ENCODE results near the gene CLCN3. TPM values are rescaled to one million over a fixed set of nuclear protein-coding genes. Genes with fewer than 3 reads are reported as not detected.

Gene CLCN3
- total and polyA plus RNA-seq, 2 of the 13 experiments (the other 11 are each of a cell fraction or from before 2014, with no cell fraction given), result 13.6 to 23.7 TPM

DNA sequence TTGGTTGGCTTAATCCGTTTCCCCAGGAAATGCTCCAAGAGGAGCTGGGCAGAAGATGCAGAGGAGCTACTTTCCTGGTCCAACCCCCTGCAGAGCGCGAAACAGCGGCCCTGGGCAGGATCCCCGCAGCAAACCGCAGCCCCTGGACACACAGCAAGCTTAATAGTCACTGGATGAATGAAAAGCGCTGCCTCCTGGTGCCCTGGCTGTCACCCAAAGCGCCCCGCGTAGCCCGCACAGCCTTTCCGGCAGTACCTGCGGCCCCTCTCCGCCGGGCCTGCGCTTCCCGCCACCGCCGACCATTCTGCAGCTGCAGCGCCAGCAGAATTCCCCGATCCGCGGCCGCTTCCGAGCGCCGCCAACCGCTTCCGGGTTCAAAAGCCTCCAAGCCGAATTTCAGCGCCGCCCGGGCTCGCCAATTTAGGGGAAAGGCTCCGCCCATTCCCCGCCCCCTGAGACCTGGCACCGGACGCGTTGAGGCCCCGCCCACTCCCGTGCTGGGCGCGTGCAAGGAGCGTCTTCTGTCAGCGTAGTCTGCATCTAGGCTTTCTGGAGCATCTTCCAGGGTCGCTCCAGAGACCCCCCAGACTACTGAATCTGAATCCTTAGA, 137.3 kb downstream of the CLCN3 start, which contains the start of gene HPF1 (continued):
- 0 out of 2 replicates have a peak, but pooled peaks have one; percentile 16 for TF ChIP-seq ZNF598 (CRISPR knock-in tag; IDR thresholded peaks at IDR 0.05; ENCODE audit: borderline replicate concordance)
- TF ChIP-seq MAFK (conservative IDR thresholded peaks at IDR 0.05 in 1 of 2, IDR thresholded peaks at IDR 0.05 in 1 of 2; ENCODE audit: low read length in 2 of 2), result peak; percentile 39 to 43; a peak in 2 of 4 replicates
- TF ChIP-seq NR2C2 (CRISPR knock-in tag; IDR thresholded peaks at IDR 0.05; ENCODE audit: borderline replicate concordance), result peak; percentile 98
- 0 out of 2 replicates have a peak, but pooled peaks have one; percentile 39 for TF ChIP-seq ZBTB20 (CRISPR knock-in tag; IDR thresholded peaks at IDR 0.05; ENCODE audit: borderline replicate concordance, low read depth)
- peak; percentile 58 for TF ChIP-seq XRCC5 (optimal IDR thresholded peaks at IDR 0.05; ENCODE audit: low read length)
- TF ChIP-seq, protein P1, sequence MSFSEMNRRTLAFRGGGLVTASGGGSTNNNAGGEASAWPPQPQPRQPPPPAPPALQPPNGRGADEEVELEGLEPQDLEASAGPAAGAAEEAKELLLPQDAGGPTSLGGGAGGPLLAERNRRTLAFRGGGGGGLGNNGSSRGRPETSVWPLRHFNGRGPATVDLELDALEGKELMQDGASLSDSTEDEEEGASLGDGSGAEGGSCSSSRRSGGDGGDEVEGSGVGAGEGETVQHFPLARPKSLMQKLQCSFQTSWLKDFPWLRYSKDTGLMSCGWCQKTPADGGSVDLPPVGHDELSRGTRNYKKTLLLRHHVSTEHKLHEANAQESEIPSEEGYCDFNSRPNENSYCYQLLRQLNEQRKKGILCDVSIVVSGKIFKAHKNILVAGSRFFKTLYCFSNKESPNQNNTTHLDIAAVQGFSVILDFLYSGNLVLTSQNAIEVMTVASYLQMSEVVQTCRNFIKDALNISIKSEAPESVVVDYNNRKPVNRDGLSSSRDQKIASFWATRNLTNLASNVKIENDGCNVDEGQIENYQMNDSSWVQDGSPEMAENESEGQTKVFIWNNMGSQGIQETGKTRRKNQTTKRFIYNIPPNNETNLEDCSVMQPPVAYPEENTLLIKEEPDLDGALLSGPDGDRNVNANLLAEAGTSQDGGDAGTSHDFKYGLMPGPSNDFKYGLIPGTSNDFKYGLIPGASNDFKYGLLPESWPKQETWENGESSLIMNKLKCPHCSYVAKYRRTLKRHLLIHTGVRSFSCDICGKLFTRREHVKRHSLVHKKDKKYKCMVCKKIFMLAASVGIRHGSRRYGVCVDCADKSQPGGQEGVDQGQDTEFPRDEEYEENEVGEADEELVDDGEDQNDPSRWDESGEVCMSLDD (CRISPR knock-in tag; IDR thresholded peaks at IDR 0.05; ENCODE audit: borderline replicate concordance), result 0 out of 2 replicates have a peak, but pooled peaks have one; percentile 20
- TF ChIP-seq ZNF230 (CRISPR knock-in tag; IDR thresholded peaks at IDR 0.05), result peak; percentile 24; the same call in 1 of the 2 replicates
- TF ChIP-seq, protein P2, sequence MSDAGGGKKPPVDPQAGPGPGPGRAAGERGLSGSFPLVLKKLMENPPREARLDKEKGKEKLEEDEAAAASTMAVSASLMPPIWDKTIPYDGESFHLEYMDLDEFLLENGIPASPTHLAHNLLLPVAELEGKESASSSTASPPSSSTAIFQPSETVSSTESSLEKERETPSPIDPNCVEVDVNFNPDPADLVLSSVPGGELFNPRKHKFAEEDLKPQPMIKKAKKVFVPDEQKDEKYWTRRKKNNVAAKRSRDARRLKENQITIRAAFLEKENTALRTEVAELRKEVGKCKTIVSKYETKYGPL (CRISPR knock-in tag; IDR thresholded peaks at IDR 0.05), result no peak
- TF ChIP-seq, protein P3, sequence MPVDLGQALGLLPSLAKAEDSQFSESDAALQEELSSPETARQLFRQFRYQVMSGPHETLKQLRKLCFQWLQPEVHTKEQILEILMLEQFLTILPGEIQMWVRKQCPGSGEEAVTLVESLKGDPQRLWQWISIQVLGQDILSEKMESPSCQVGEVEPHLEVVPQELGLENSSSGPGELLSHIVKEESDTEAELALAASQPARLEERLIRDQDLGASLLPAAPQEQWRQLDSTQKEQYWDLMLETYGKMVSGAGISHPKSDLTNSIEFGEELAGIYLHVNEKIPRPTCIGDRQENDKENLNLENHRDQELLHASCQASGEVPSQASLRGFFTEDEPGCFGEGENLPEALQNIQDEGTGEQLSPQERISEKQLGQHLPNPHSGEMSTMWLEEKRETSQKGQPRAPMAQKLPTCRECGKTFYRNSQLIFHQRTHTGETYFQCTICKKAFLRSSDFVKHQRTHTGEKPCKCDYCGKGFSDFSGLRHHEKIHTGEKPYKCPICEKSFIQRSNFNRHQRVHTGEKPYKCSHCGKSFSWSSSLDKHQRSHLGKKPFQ (CRISPR knock-in tag; IDR thresholded peaks at IDR 0.05; ENCODE audit: insufficient replicate concordance), result no peak
- TF ChIP-seq, protein P4, sequence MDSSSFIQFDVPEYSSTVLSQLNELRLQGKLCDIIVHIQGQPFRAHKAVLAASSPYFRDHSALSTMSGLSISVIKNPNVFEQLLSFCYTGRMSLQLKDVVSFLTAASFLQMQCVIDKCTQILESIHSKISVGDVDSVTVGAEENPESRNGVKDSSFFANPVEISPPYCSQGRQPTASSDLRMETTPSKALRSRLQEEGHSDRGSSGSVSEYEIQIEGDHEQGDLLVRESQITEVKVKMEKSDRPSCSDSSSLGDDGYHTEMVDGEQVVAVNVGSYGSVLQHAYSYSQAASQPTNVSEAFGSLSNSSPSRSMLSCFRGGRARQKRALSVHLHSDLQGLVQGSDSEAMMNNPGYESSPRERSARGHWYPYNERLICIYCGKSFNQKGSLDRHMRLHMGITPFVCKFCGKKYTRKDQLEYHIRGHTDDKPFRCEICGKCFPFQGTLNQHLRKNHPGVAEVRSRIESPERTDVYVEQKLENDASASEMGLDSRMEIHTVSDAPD (CRISPR knock-in tag; IDR thresholded peaks at IDR 0.05), result no peak
- TF ChIP-seq MTA1 (CRISPR knock-in tag; IDR thresholded peaks at IDR 0.05; ENCODE audit: borderline replicate concordance), result no peak
- TF ChIP-seq ZNF546 (CRISPR knock-in tag; conservative IDR thresholded peaks at IDR 0.05), result no peak
- peak; percentile 80; the same call in 1 of the 2 replicates for TF ChIP-seq ERF (CRISPR knock-in tag; IDR thresholded peaks at IDR 0.05)
- TF ChIP-seq, protein P5, sequence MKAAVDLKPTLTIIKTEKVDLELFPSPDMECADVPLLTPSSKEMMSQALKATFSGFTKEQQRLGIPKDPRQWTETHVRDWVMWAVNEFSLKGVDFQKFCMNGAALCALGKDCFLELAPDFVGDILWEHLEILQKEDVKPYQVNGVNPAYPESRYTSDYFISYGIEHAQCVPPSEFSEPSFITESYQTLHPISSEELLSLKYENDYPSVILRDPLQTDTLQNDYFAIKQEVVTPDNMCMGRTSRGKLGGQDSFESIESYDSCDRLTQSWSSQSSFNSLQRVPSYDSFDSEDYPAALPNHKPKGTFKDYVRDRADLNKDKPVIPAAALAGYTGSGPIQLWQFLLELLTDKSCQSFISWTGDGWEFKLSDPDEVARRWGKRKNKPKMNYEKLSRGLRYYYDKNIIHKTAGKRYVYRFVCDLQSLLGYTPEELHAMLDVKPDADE (CRISPR knock-in tag; IDR thresholded peaks at IDR 0.05), result no peak
- TF ChIP-seq, protein P6, sequence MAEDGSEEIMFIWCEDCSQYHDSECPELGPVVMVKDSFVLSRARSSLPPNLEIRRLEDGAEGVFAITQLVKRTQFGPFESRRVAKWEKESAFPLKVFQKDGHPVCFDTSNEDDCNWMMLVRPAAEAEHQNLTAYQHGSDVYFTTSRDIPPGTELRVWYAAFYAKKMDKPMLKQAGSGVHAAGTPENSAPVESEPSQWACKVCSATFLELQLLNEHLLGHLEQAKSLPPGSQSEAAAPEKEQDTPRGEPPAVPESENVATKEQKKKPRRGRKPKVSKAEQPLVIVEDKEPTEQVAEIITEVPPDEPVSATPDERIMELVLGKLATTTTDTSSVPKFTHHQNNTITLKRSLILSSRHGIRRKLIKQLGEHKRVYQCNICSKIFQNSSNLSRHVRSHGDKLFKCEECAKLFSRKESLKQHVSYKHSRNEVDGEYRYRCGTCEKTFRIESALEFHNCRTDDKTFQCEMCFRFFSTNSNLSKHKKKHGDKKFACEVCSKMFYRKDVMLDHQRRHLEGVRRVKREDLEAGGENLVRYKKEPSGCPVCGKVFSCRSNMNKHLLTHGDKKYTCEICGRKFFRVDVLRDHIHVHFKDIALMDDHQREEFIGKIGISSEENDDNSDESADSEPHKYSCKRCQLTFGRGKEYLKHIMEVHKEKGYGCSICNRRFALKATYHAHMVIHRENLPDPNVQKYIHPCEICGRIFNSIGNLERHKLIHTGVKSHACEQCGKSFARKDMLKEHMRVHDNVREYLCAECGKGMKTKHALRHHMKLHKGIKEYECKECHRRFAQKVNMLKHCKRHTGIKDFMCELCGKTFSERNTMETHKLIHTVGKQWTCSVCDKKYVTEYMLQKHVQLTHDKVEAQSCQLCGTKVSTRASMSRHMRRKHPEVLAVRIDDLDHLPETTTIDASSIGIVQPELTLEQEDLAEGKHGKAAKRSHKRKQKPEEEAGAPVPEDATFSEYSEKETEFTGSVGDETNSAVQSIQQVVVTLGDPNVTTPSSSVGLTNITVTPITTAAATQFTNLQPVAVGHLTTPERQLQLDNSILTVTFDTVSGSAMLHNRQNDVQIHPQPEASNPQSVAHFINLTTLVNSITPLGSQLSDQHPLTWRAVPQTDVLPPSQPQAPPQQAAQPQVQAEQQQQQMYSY (CRISPR knock-in tag; IDR thresholded peaks at IDR 0.05), result peak; percentile 76

All from HepG2 (cell line).